ENCODE measurements around the gene UCP3. TPM values are rescaled to one million over a fixed set of nuclear protein-coding genes. Genes with fewer than 3 reads are reported as not detected.

Gene UCP3
- total RNA-seq, 1 donor from 2014 or later, result 0.06 TPM

- no peak for DNase-seq (ENCODE audit: low read depth)
- no peak for TF ChIP-seq CTCF (conservative IDR thresholded peaks at IDR 0.05; ENCODE audit: low read depth, low read length)
Observed at GRCh38 chr11:73976451-73977151, 32.3 kb downstream of the UCP3 start.

GRCh38 chr11:73975479-73975757, 33.5 kb downstream of the UCP3 start:
- H3K4me3 ChIP-seq (ENCODE audit: low read depth, low read length), result no peak overlapping the region
- TF ChIP-seq CTCF (conservative IDR thresholded peaks at IDR 0.05; ENCODE audit: low read depth, low read length), result no peak
- DNase-seq (ENCODE audit: low read depth), result no peak

More at GRCh38 chr11:73976451-73977151, 32.3 kb downstream of the UCP3 start:
- no peak overlapping the region for H3K4me3 ChIP-seq (ENCODE audit: low read depth, low read length)

GRCh38 chr11:73974604-73975478, 34.0 kb downstream of the UCP3 start:
- no peak for TF ChIP-seq CTCF (conservative IDR thresholded peaks at IDR 0.05; ENCODE audit: low read depth, low read length)
- H3K4me3 ChIP-seq (ENCODE audit: low read depth, low read length), result no peak overlapping the region

GRCh38 chr11:73972620-73973449, 36.0 kb downstream of the UCP3 start:
- no peak for TF ChIP-seq CTCF (conservative IDR thresholded peaks at IDR 0.05; ENCODE audit: low read depth, low read length)

More at GRCh38 chr11:73974604-73975478, 34.0 kb downstream of the UCP3 start:
- DNase-seq (ENCODE audit: low read depth), result no peak

GRCh38 chr11:73972187-73972586, 36.7 kb downstream of the UCP3 start:
- H3K4me3 ChIP-seq (ENCODE audit: low read depth, low read length), result no peak overlapping the region
- no peak for DNase-seq (ENCODE audit: low read depth)
- TF ChIP-seq CTCF (conservative IDR thresholded peaks at IDR 0.05; ENCODE audit: low read depth, low read length), result no peak

More at GRCh38 chr11:73972620-73973449, 36.0 kb downstream of the UCP3 start:
- H3K4me3 ChIP-seq (ENCODE audit: low read depth, low read length), result no peak overlapping the region
- no peak for DNase-seq (ENCODE audit: low read depth)

- no peak for DNase-seq (ENCODE audit: low read depth)
- no peak for TF ChIP-seq CTCF (conservative IDR thresholded peaks at IDR 0.05; ENCODE audit: low read depth, low read length)
- H3K4me3 ChIP-seq (ENCODE audit: low read depth, low read length), result no peak overlapping the region
Observed at GRCh38 chr11:73971175-73971719, 37.6 kb downstream of the UCP3 start.
